Transverse colon (tissue), 4 donors: ENCODE measurements around the gene SRRT. TPM values are rescaled to one million over a fixed set of nuclear protein-coding genes. Genes with fewer than 3 reads are reported as not detected.
"Not testable (repeated sequence)": the region's sequence is repeated elsewhere in the genome, so short reads cannot be mapped to it uniquely, and the experiment has no call there.

Experiments
- DNase-seq: peaks from one replicate; pipeline ENCODE4 v3.0.0-alpha.2; 2019
- H3K27ac ChIP-seq, 4 donors: fragments of 200-600 bp; sonication (generic); 2 replicates each; pipeline ENCODE4 v1.5.1; 2016 to 2018; ENCODE audit warnings: inconsistent platforms in 4 of 4
- H3K27me3 ChIP-seq: fragments of 200-600 bp; sonication (generic); 2 replicates; pipeline ENCODE4 v1.5.1; 2017; ENCODE audit warnings: inconsistent platforms
- H3K36me3 ChIP-seq, 4 donors: fragments of 200-600 bp; sonication (generic); 2 replicates each; pipeline ENCODE4 v1.5.1; 2017 to 2019; ENCODE audit warnings: inconsistent platforms in 4 of 4
- H3K4me1 ChIP-seq, 4 donors: fragments of 200-600 bp; sonication (generic); 2 replicates each; pipeline ENCODE4 v1.5.1; 2017 to 2020; ENCODE audit warnings: inconsistent platforms in 4 of 4
- H3K4me3 ChIP-seq, 4 donors: fragments of 200-600 bp; sonication (generic); 1 replicate in 1 of 4; 2 replicates in 3 of 4; pipeline versions ENCODE4 v1.5.1 to v1.6.1; 2017 to 2019; ENCODE audit warnings: inconsistent platforms in 4 of 4
- H3K9me3 ChIP-seq, 2 donors: fragments of 200-600 bp; sonication (generic); 2 replicates each; pipeline ENCODE4 v1.5.1; 2017 to 2019; ENCODE audit warnings: inconsistent platforms in 2 of 2
- EP300 ChIP-seq: sonication (generic); formaldehyde crosslinking; IDR thresholded peaks from one replicate; pipeline ENCODE4 v1.6.1; 2017; ENCODE audit warnings: antibody characterized with exemption, low read depth
- POLR2A ChIP-seq: fragments of 450-650 bp; IDR thresholded peaks from one replicate; pipeline ENCODE4 v1.6.1; 2016; ENCODE audit warnings: antibody characterized with exemption, mild to moderate bottlenecking, moderate library complexity
- POLR2AphosphoS5 ChIP-seq, 3 donors: sonication (generic); formaldehyde crosslinking; IDR thresholded peaks; one replicate each; pipeline ENCODE4 v1.6.1; 2016; ENCODE audit warnings: antibody characterized with exemption in 3 of 3
- WGBS, 2 donors: methylation state at CpG; one replicate each; pipeline ENCODE4 v1.1.5; 2018; ENCODE audit warnings: low coverage in 1 of 2; 5-methylcytosine and 5-hydroxymethylcytosine counted together
- in situ Hi-C, 4 donors: fragments of 200-750 bp; cut with MboI; loops; one replicate each; pipeline versions ENCODE4 v1.15.0 to v1.15.1; 2017; ENCODE audit warnings: low sequenced_read_pairs in 3 of 4, low pct_ligation_motif_present in 1 of 4, low pct_unique_long_range_greater_than_20kb in 1 of 4
- intact Hi-C: fragments of 100-400 bp; cut with DNase I; formaldehyde crosslinking; loops from one replicate; pipeline ENCODE4 v1.15.1; 2023; ENCODE audit warnings: low total_unique reads
- small RNA-seq, 4 donors: library from RNA; depleted of rRNA; stranded (forward); fragments of <200 nt; gene quantifications; one replicate each; pipeline ENCODE3, GENCODE V24; 2016
- total RNA-seq, 4 donors: library from RNA; depleted of rRNA; stranded (reverse); fragments of >200 nt; gene quantifications; one replicate each; pipeline ENCODE4 v1.1.0, GENCODE V29; 2016
- TF ChIP-seq, protein P1 (sequence below), 5 experiments: fragments of 200-600 bp in 3 of 5; fragments of 450-650 bp in 2 of 5; sonication (generic) in 3 of 5; IDR thresholded peaks; 1 replicate in 2 of 5; 2 replicates in 3 of 5; pipeline ENCODE4 v1.5.1; 2016 to 2017; ENCODE audit warnings: antibody characterized with exemption in 5 of 5, inconsistent platforms in 3 of 5, mild to moderate bottlenecking in 2 of 5, moderate library complexity in 1 of 5

Gene SRRT
- total RNA-seq, 4 donors from 2014 or later, result 64.6 to 217 (median 103) TPM

DNA sequence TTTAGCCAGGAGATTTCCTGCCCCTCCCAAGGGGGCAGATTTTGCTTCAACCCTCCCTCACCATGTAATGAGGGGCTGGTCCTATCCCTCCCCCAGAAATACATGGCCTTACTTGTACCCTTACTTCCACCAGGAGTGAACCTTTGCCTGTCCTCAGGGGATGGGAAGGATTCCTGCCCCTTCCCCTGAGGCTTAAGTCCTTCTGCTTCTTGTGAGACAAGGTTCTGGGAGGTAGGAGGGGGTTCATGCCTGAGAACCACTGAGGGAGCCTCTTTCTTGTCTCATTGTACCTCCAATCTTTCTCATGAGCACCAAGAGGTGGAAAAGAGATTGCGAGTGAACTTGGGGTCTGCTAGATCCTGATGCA lies 54.9 kb downstream of the SRRT start:
- DNase-seq, result no peak
- intact Hi-C loops (no loop called here), in situ Hi-C loops (no loop called here)
- H3K4me1 ChIP-seq, result no peaks in the 10 kb centered on the region
- peaks cover 25% of the 10 kb centered on the region for H3K27me3 ChIP-seq
- H3K27ac ChIP-seq, result no peak overlapping the region
- no peaks in the 10 kb centered on the region for H3K9me3 ChIP-seq
- WGBS, 2 donors, result 100% methylated on average over 1 of the region's 1 CpG; no CpG with 5 or more reads in 1 of the 2 donors
- H3K36me3 ChIP-seq, result no peaks in the 10 kb centered on the region
- H3K4me3 ChIP-seq, result no peak overlapping the region
- TF ChIP-seq EP300 (no peak), POLR2A (no peak), POLR2AphosphoS5 (IDR thresholded peaks at IDR 0.05) (no peak)
- TF ChIP-seq, protein P1, sequence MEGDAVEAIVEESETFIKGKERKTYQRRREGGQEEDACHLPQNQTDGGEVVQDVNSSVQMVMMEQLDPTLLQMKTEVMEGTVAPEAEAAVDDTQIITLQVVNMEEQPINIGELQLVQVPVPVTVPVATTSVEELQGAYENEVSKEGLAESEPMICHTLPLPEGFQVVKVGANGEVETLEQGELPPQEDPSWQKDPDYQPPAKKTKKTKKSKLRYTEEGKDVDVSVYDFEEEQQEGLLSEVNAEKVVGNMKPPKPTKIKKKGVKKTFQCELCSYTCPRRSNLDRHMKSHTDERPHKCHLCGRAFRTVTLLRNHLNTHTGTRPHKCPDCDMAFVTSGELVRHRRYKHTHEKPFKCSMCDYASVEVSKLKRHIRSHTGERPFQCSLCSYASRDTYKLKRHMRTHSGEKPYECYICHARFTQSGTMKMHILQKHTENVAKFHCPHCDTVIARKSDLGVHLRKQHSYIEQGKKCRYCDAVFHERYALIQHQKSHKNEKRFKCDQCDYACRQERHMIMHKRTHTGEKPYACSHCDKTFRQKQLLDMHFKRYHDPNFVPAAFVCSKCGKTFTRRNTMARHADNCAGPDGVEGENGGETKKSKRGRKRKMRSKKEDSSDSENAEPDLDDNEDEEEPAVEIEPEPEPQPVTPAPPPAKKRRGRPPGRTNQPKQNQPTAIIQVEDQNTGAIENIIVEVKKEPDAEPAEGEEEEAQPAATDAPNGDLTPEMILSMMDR (IDR thresholded peaks at IDR 0.05), result no peak

DNA sequence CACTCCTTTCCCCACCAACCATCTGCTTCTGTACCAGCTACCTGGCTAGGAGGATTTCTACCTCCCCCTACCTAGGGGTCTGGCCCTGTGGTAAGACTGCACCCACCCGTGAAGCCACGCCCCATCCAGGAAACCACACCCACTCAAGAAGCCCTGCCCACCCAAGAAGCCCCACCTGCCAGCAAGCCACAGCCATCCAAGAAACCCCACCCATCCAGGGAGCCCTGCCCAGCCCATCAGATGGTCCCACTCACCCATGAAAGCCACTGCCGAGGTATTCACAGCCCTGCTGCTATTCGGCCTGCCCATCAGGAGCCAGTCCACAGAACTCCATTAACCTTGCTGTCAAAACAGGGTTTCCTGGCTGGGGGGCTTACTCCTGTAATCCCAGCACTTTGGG lies 58.8 kb downstream of the SRRT start:
- H3K9me3 ChIP-seq, result no peaks in the 10 kb centered on the region
- intact Hi-C loops (no loop called here), in situ Hi-C loops (no loop called here)
- no peak for DNase-seq
- WGBS, 2 donors, result 35% methylated on average over 4 of the region's 4 CpGs; no CpG with 5 or more reads in 1 of the 2 donors
- no peaks in the 10 kb centered on the region for H3K36me3 ChIP-seq
- TF ChIP-seq, protein P1 (IDR thresholded peaks at IDR 0.05), result no peak
- TF ChIP-seq POLR2AphosphoS5 (IDR thresholded peaks at IDR 0.05) (no peak), POLR2A (no peak), EP300 (no peak)
- no peak overlapping the region for H3K27ac ChIP-seq
- H3K27me3 ChIP-seq, result peaks cover 32% of the 10 kb centered on the region
- no peaks in the 10 kb centered on the region for H3K4me1 ChIP-seq
- no peak overlapping the region for H3K4me3 ChIP-seq

DNA sequence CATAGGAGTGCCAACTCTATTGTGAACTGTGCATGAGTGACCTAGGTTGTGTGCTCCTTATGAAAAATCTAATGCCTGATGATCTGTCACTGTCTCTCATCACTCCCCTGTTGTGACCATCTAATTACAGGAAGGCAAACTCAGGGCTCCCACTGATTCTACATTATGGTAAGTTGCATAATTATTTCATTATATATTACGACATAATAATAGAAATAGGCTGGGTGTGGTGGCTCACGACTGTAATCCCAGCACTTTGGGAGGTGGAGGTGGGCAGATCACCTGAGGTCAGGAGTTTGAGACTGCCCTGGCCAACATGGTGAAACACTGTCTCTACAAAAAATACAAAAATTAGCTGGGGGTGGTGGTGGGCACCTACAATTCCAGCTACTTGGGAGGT lies 60.5 kb downstream of the SRRT start:
- DNase-seq, H3K27ac ChIP-seq, H3K9me3 ChIP-seq, H3K4me3 ChIP-seq, in situ Hi-C loops, H3K36me3 ChIP-seq, H3K4me1 ChIP-seq, intact Hi-C loops: not testable (repeated sequence)
- peaks cover 30% of the 10 kb centered on the region for H3K27me3 ChIP-seq
- WGBS, 2 donors, result 47 to 61% methylated on average over 2 of the region's 2 CpGs

DNA sequence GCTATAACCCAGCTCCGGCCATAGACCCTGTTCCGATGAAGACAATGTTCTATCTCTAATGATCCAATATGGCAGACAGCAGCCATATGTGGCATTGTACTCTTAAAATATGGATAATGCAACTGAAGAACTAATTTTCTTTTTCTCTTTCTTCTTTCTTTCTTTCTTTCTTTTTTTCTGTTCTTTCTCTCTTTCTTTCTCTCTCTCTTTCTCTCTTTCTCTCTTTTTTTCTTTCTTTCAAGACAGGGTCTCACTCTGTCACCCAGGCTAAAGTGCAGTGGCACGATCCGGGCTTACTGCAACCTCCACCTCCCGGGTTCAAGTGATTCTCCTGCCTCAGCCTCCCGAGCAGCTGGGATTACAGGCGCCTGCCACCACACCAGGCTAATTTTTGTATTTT lies 61.3 kb downstream of the SRRT start:
- intact Hi-C loops, H3K4me1 ChIP-seq, H3K9me3 ChIP-seq, DNase-seq, H3K4me3 ChIP-seq, H3K27ac ChIP-seq, in situ Hi-C loops, H3K36me3 ChIP-seq: not testable (repeated sequence)
- 72 to 73% methylated on average over 6 to 7 of the region's 7 CpGs for WGBS, 2 donors
- H3K27me3 ChIP-seq, result peaks cover 30% of the 10 kb centered on the region

Small RNA genes lying within 50 kb of the gene (small RNA-seq; reads per million reads assigned to genes)
- gene RN7SL549P (0 reads per million in 4 donors), gene RPS29P15 (0 reads per million in 4 donors)

Other genes with a start within 250 kb of the SRRT start
- gene TFR2, start 233.6 kb upstream of the SRRT start, total RNA-seq, result under 1 TPM in 3 of 4 donors, not detected in 1; 0.60 to 0.68 (median 0.64) TPM
- gene ACTL6B, start 218.7 kb upstream of the SRRT start, total RNA-seq, result not detected
- 100 to 1,000 TPM; 192 to 301 (median 246) TPM for gene GNB2, start 201.4 kb upstream of the SRRT start, total RNA-seq
- 100 to 1,000 TPM in 1 of 4 donors, 10 to 100 TPM in 3; 25.4 to 104 (median 51.8) TPM for gene GIGYF1, start 180.9 kb upstream of the SRRT start, total RNA-seq
- 10 to 100 TPM; 10.7 to 58.7 (median 34.1) TPM for gene POP7, start 169.0 kb upstream of the SRRT start, total RNA-seq
- not detected for gene EPO, start 154.6 kb upstream of the SRRT start, total RNA-seq
- not detected for gene ZAN, start 141.5 kb upstream of the SRRT start, total RNA-seq
- 10 to 100 TPM; 23.2 to 95.5 (median 43.5) TPM for gene EPHB4, start 47.6 kb upstream of the SRRT start, total RNA-seq
- 10 to 100 TPM; 21.0 to 46.2 (median 23.1) TPM for gene SLC12A9, start 22.4 kb upstream of the SRRT start, total RNA-seq
- gene TRIP6, start 7.7 kb upstream of the SRRT start, total RNA-seq, result 10 to 100 TPM; 10.9 to 24.3 (median 21.2) TPM
- gene UFSP1, start 14.6 kb downstream of the SRRT start, total RNA-seq, result 10 to 100 TPM in 1 of 4 donors, 1 to 10 TPM in 2, not detected in 1; 1.3 to 19.1 (median 3.7) TPM
- 10 to 100 TPM in 3 of 4 donors, 1 to 10 TPM in 1; 3.8 to 29.9 (median 14.3) TPM for gene ACHE, start 20.8 kb downstream of the SRRT start, total RNA-seq
- gene MUC3A, start 74.4 kb downstream of the SRRT start, total RNA-seq, result 100 to 1,000 TPM in 1 of 4 donors, 10 to 100 TPM in 3; 11.7 to 233 (median 64.7) TPM
- gene MUC12, start 94.5 kb downstream of the SRRT start, total RNA-seq, result 1,000 to 10,000 TPM in 1 of 4 donors, 100 to 1,000 TPM in 2, 10 to 100 TPM in 1; 90.2 to 2,095 (median 445) TPM
- gene MUC17, start 145.0 kb downstream of the SRRT start, total RNA-seq, result 100 to 1,000 TPM in 1 of 4 donors, 10 to 100 TPM in 2, under 1 TPM in 1; 0.80 to 102 (median 20.0) TPM
- gene TRIM56, start 210.4 kb downstream of the SRRT start, total RNA-seq, result 10 to 100 TPM; 23.8 to 50.0 (median 35.1) TPM